H9 (cell line): ENCODE measurements around the gene SDK2. TPM values are rescaled to one million over a fixed set of nuclear protein-coding genes. Genes with fewer than 3 reads are reported as not detected.

Experiments used
- DNase-seq: peaks from one replicate; pipeline ENCODE4 v3.0.0-alpha.2; 2017
- H2AFZ ChIP-seq: one replicate; pipeline ENCODE4 v1.6.1; 2013; ENCODE audit warnings: mild to moderate bottlenecking, low read length, control low read depth, moderate library complexity
- H2AK5ac ChIP-seq: 2 replicates; pipeline ENCODE4 v1.6.1; 2013; ENCODE audit warnings: low read length, control low read depth, mixed read lengths; ENCODE audit not compliant: insufficient read length
- H2BK120ac ChIP-seq: one replicate; pipeline ENCODE4 v1.6.1; 2013; ENCODE audit warnings: low read depth, mild to moderate bottlenecking, low read length, control low read depth, inconsistent platforms; ENCODE audit not compliant: poor library complexity, severe bottlenecking
- H2BK12ac ChIP-seq: 2 replicates; pipeline ENCODE4 v1.6.1; 2013; ENCODE audit warnings: low read length, control low read depth, mixed read lengths, low read depth; ENCODE audit not compliant: insufficient read length
- H2BK15ac ChIP-seq: 2 replicates; pipeline ENCODE4 v1.6.1; 2013; ENCODE audit warnings: low read depth, low read length, control low read depth
- H2BK20ac ChIP-seq: one replicate; pipeline ENCODE4 v1.6.1; 2013; ENCODE audit warnings: low read depth, mild to moderate bottlenecking, low read length, control low read depth, inconsistent platforms; ENCODE audit not compliant: poor library complexity, severe bottlenecking
- H2BK5ac ChIP-seq: 2 replicates; pipeline ENCODE4 v1.6.1; 2013; ENCODE audit warnings: low read length, control low read depth, mixed read lengths; ENCODE audit not compliant: insufficient read length
- H3K14ac ChIP-seq: 2 replicates; pipeline ENCODE4 v1.6.1; 2013; ENCODE audit warnings: low read length, control low read depth; ENCODE audit not compliant: insufficient read depth
- H3K18ac ChIP-seq: 2 replicates; pipeline ENCODE4 v1.6.1; 2013; ENCODE audit warnings: low read depth, mild to moderate bottlenecking, mixed read lengths, low read length, control low read depth; ENCODE audit not compliant: insufficient read length
- H3K23ac ChIP-seq: 2 replicates; pipeline ENCODE4 v1.6.1; 2013; ENCODE audit warnings: low read length, control low read depth, mixed read lengths, low read depth; ENCODE audit not compliant: insufficient read length
- H3K23me2 ChIP-seq: 2 replicates; pipeline ENCODE4 v1.6.1; 2013; ENCODE audit warnings: low read depth, mild to moderate bottlenecking, mixed read lengths, low read length, control low read depth; ENCODE audit not compliant: insufficient read length, poor library complexity, severe bottlenecking
- H3K27ac ChIP-seq: 2 replicates; pipeline ENCODE4 v1.5.1; 2013; ENCODE audit warnings: low read length, control low read depth, mixed read lengths, low read depth; ENCODE audit not compliant: insufficient read length
- H3K27me3 ChIP-seq: 2 replicates; pipeline ENCODE4 v1.6.1; 2013; ENCODE audit warnings: low read length, control low read depth, inconsistent platforms; ENCODE audit not compliant: insufficient read depth
- H3K4ac ChIP-seq: 2 replicates; pipeline ENCODE4 v1.6.1; 2013; ENCODE audit warnings: low read depth, mild to moderate bottlenecking, control low read depth, inconsistent platforms, low read length, moderate library complexity
- H3K4me1 ChIP-seq: 2 replicates; pipeline ENCODE4 v1.6.1; 2013; ENCODE audit warnings: low read length, control low read depth, inconsistent platforms; ENCODE audit not compliant: insufficient read depth
- H3K4me2 ChIP-seq: 2 replicates; pipeline ENCODE4 v1.6.1; 2013; ENCODE audit warnings: low read length, control low read depth, mixed read lengths; ENCODE audit not compliant: insufficient read length, insufficient read depth
- H3K56ac ChIP-seq: 2 replicates; pipeline ENCODE4 v1.6.1; 2013; ENCODE audit warnings: low read depth, mild to moderate bottlenecking, mixed read lengths, low read length, control low read depth; ENCODE audit not compliant: insufficient read length
- H3K79me1 ChIP-seq: 2 replicates; pipeline ENCODE4 v1.6.1; 2013; ENCODE audit warnings: low read depth, mild to moderate bottlenecking, moderate library complexity, low read length, control low read depth, inconsistent platforms; ENCODE audit not compliant: insufficient read depth, poor library complexity, severe bottlenecking
- H3K79me2 ChIP-seq: 2 replicates; pipeline ENCODE4 v1.6.1; 2013; ENCODE audit warnings: low read length, control low read depth, inconsistent platforms; ENCODE audit not compliant: insufficient read depth
- H3K9ac ChIP-seq: 2 replicates; pipeline ENCODE4 v1.6.1; 2013; ENCODE audit warnings: low read length, control low read depth, mixed read lengths; ENCODE audit not compliant: insufficient read length; ENCODE audit errors: extremely low read depth
- H3K9me3 ChIP-seq: one replicate; pipeline ENCODE4 v1.6.1; 2013; ENCODE audit warnings: low read depth, low read length, inconsistent platforms; ENCODE audit not compliant: control insufficient read depth
- H3T11ph ChIP-seq: one replicate; pipeline ENCODE4 v1.6.1; 2013; ENCODE audit warnings: mild to moderate bottlenecking, low read length, control low read depth, inconsistent platforms
- H4K20me1 ChIP-seq: one replicate; pipeline ENCODE4 v1.6.1; 2013; ENCODE audit not compliant: control insufficient read depth, insufficient read length, insufficient read depth
- H4K5ac ChIP-seq: 2 replicates; pipeline ENCODE4 v1.6.1; 2013; ENCODE audit warnings: low read depth, mild to moderate bottlenecking, mixed read lengths, low read length, control low read depth; ENCODE audit not compliant: insufficient read length
- H4K8ac ChIP-seq: replicated peaks from 2 replicates; pipeline ENCODE4 v1.6.1; 2013; ENCODE audit warnings: low read length, control low read depth, mixed read lengths, low read depth; ENCODE audit not compliant: insufficient read length
- H4K91ac ChIP-seq: 2 replicates; pipeline ENCODE4 v1.6.1; 2013; ENCODE audit warnings: low read depth, mild to moderate bottlenecking, moderate library complexity, mixed read lengths, low read length, control low read depth; ENCODE audit not compliant: insufficient read length
- H3K27ac Mint-ChIP-seq, 3 experiments: 2 replicates in 2 of 3; 3 replicates in 1 of 3; pipeline ENCODE4 v1.8.0; 2020 to 2021; ENCODE audit warnings: mixed read lengths in 3 of 3, mild to moderate bottlenecking in 1 of 3, moderate library complexity in 1 of 3
- H3K27me3 Mint-ChIP-seq: 2 replicates; pipeline ENCODE4 v1.8.0; 2021; ENCODE audit warnings: low read depth, mild to moderate bottlenecking, moderate library complexity, mixed read lengths
- H3K36me3 Mint-ChIP-seq, 3 experiments: 2 replicates in 2 of 3; 3 replicates in 1 of 3; pipeline ENCODE4 v1.8.0; 2020 to 2021; ENCODE audit warnings: low read depth in 3 of 3, mixed read lengths in 3 of 3; ENCODE audit not compliant: insufficient read depth in 1 of 3
- H3K4me1 Mint-ChIP-seq, 2 experiments: 2 replicates each; pipeline ENCODE4 v1.8.0; 2020; ENCODE audit warnings: mixed read lengths in 2 of 2
- H3K4me3 Mint-ChIP-seq, 2 experiments: 2 replicates in 1 of 2; 3 replicates in 1 of 2; pipeline ENCODE4 v1.8.0; 2020 to 2021; ENCODE audit warnings: mild to moderate bottlenecking in 2 of 2, mixed read lengths in 2 of 2, moderate library complexity in 1 of 2
- H3K9me3 Mint-ChIP-seq, 2 experiments: 2 replicates in 1 of 2; 3 replicates in 1 of 2; pipeline ENCODE4 v1.8.0; 2020; ENCODE audit warnings: mild to moderate bottlenecking in 2 of 2, mixed read lengths in 2 of 2, moderate library complexity in 1 of 2
- CTCF ChIP-seq: fragments of 200-600 bp; sonication (generic); conservative IDR thresholded peaks from 3 replicates; pipeline ENCODE4 v1.8.0; 2021; ENCODE audit warnings: antibody characterized with exemption, mild to moderate bottlenecking
- WGBS: extraction: QIAGEN DNeasy Blood & Tissue Kit; methylation state at CpG from one replicate; pipeline ENCODE4 v1.1.7; 2013; ENCODE audit warnings: missing lambda C conversion rate, low lambda C conversion rate, mixed read lengths; ENCODE audit not compliant: insufficient read length; ENCODE audit errors: extremely low coverage; 5-methylcytosine and 5-hydroxymethylcytosine counted together
- total RNA-seq: library from RNA; stranded (reverse); gene quantifications from 2 replicates; pipeline ENCODE4 v1.2.1, GENCODE V29; 2021

The SDK2 gene
- total RNA-seq, 1 experiment from 2014 or later, result 9.1 TPM

- no peak for TF ChIP-seq CTCF
- no peak overlapping the region for H3T11ph ChIP-seq
- no peaks in the 10 kb centered on the region for H3K4me1 ChIP-seq
- no CpG with 5 or more reads among the region's 8 CpGs for WGBS
- no peak overlapping the region for H2BK20ac ChIP-seq
- H3K27ac ChIP-seq, result no peak overlapping the region
- H3K18ac ChIP-seq, result no peak overlapping the region
- no peak overlapping the region for H4K5ac ChIP-seq
- no peak overlapping the region for H2BK120ac ChIP-seq
- no peak overlapping the region for H2AK5ac ChIP-seq
- H3K79me1 ChIP-seq, result no peaks in the 10 kb centered on the region
- H3K4me2 ChIP-seq, result no peak overlapping the region
- H3K9ac ChIP-seq, result no peak overlapping the region
- H2BK5ac ChIP-seq, result no peak overlapping the region
- no peaks in the 10 kb centered on the region for H3K23me2 ChIP-seq
- no peak overlapping the region for H4K91ac ChIP-seq
- Mint-ChIP-seq H3K4me1 (peaks cover 15 to 19% of the 10 kb centered on the region in 2 experiments), H3K36me3 (peaks cover 0 to 4% (median 0%) of the 10 kb centered on the region in 3 experiments; a peak in 1 of 7 replicates), H3K27me3 (no peaks in the 10 kb centered on the region; the same call in 1 of the 2 replicates), H3K9me3 (no peaks in the 10 kb centered on the region; a peak in 1 of 5 replicates), H3K4me3 (no peak overlapping the region), H3K27ac (no peak overlapping the region)
- H4K20me1 ChIP-seq, result no peaks in the 10 kb centered on the region
- no peak overlapping the region for H2BK12ac ChIP-seq
- no peak overlapping the region for H4K8ac ChIP-seq
- no peaks in the 10 kb centered on the region for H3K27me3 ChIP-seq
- no peaks in the 10 kb centered on the region for H3K9me3 ChIP-seq
- H3K56ac ChIP-seq, result no peak overlapping the region
- no peak for DNase-seq
- H2BK15ac ChIP-seq, result no peak overlapping the region
- no peak overlapping the region for H3K4ac ChIP-seq
- no peak overlapping the region for H2AFZ ChIP-seq
- H3K23ac ChIP-seq, result no peak overlapping the region
- no peak overlapping the region for H3K14ac ChIP-seq
- H3K79me2 ChIP-seq, result no peaks in the 10 kb centered on the region
These were observed 210.1 kb downstream of the SDK2 start for GRCh38 chr17:73434154-73434553.
